GM21825 (cell line): ENCODE results near the gene PFN3.
A peak's percentile ranks its signal among the peaks of the same experiment; 100 is the strongest.
"Not testable (repeated sequence)": the region's sequence is repeated elsewhere in the genome, so short reads cannot be mapped to it uniquely, and the experiment has no call there.

Experiments used
- ATAC-seq: cut with Tn5 transposase; IDR thresholded peaks from one replicate; pipeline ENCODE4 v1.9.1; 2021; ENCODE audit warnings: mild to moderate bottlenecking, moderate library complexity; ENCODE audit not compliant: unreplicated experiment

Gene PFN3

DNA sequence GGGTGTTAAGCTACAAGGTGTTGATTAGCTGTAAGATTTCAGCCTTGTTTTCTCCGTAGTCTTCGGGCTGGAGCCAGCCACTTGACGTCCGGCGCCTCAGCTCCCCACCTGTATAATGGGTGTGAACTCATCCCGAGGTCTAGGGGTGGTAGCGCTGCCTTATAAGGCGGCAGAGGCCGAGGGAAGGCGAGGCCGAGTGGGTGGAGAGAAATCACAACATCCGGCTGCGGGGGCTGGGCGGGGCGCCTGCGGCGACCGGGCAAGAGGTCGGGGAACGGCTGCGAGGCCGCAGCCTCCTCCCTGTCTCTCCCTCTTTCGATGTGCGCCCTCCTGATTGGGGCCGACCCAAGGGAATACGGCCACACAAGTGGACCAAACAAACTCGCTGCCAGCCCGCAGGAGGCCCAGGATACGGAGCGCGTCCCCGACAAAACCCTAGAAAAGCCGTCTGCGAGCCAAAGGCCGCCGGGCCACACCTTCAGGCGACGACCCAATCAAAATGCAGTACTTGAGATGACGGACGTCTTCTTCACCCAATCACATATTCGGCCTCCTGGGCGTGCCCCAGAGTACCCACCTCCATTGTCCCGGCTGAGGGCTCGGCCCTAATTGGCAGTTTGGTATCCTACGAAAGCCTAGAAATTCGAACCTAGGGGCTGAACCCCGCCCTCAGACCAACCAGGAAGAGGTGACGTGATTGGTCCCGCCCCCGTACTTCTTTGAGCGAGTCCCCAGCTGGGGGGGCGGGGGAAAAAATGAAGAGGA, 25.5 kb upstream of the PFN3 start:
- peak; percentile 66 for ATAC-seq

DNA sequence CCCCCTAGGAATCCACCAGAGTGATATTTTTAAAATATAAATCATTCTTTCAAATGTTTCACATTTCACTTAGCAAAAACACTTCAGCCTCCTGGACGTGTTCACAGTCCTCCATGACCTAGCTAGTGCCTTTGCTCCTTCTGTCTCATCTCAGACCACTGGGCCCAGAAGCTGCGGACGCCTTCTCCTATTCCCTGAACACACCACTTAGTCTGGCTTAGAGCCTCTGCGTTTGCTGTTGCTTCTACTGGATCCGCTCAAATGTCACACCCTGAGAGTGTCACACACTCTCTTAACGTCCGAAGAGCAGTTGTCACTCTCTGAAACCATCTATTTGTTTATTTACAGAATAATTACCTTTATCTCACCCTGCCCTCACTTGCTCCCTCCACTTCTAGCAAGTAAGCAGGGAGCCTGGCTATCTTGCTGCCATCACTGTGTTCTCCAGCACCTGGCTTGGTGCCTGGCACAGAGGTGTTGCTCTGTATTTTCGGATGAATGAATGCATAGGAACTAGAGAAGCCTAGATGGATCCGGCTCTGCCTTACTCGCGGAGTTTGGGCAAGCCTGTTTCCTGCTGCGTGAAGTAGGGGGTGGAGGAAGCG, 24.8 kb upstream of the PFN3 start:
- ATAC-seq: no peak

DNA sequence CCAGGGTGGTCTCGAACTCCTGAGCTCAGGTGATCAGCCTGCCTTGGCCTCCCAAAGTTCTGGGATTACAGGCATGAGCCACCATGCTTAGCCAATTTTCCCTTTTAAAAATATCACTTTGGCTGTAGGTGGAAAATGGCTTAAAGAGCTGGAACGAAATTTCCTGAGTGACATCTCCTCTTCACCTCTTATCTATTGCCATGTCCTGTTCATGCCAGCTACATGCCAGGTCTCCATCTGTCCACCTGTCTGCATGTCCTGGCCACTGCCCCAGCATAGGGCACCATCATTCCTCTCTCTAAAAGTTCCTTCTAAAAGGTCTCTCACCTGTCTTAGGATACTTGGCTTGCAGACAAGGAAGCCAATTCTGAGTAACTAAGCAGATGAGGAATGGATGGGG, 23.2 kb upstream of the PFN3 start:
- no peak for ATAC-seq

DNA sequence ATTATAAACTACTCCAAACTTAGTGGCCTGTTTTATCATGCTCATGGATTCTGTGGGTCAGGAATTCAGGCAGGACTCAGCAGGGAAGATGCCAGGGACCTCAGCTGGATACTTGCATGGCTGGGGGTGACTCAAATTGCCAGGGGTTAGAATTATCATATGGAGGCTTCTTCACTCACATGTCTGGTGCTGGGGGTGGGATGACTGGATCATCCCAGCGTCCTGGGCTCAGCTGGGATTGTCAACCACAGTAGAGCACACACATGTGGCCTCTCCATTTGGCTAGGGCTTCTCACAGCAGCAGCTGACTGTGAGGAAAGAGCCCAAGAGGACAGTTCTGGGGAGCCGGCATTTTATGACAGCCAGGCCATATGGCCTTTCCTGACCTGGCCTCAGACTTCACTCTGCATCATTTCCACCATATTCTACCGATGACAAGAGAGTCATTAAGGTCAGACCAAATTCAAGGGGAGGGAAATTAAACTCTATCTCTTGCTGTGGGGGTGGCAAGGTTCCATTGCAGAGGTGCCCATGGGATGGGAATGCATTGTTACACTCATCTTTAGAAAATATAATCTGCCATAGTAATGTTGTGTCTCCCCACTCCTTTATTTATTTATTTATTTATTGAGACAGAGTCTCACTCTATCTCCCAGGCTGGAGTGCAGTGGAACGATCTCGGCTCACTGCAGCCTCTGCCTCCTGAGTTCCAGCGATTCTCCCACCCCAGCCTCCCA, 20.8 kb upstream of the PFN3 start:
- no peak for ATAC-seq

GRCh38 chr5:177420472-177420871, 20.0 kb upstream of the PFN3 start:
- ATAC-seq: not testable (repeated sequence)

GRCh38 chr5:177419046-177419445, 18.6 kb upstream of the PFN3 start:
- ATAC-seq: no peak

GRCh38 chr5:177417081-177417480, 16.6 kb upstream of the PFN3 start:
- ATAC-seq: not testable (repeated sequence)

- no peak for ATAC-seq
These were observed 14.0 kb upstream of the PFN3 start for GRCh38 chr5:177414481-177414880.

GRCh38 chr5:177412603-177413233, 12.3 kb upstream of the PFN3 start:
- peak; percentile 49 for ATAC-seq

DNA sequence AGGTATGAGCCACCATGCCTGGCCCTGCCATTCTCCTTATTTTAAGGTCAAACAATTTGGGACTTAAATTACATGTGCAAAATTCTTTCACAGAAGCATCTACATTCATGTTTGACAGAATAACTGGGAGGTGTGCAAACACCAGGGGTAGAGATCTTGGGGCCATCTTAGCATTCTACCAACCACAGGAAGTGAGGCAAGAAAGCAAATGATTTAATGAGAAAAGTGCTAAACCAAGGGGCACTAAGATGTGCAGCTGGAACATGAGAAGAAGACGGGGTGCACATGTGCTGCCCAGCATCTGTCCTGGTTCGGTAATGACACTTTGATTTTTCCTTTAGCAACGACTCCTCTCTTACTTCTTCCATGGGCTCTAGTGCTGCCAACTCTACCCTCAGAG, 10.1 kb upstream of the PFN3 start:
- ATAC-seq: no peak

- ATAC-seq: no peak
These were observed 8.8 kb upstream of the PFN3 start, which contains the start of gene F12 for GRCh38 chr5:177409043-177409801. F12 (minus strand) TSS chr5:177409564; CDS start chr5:177409527, 37 bp downstream.

DNA sequence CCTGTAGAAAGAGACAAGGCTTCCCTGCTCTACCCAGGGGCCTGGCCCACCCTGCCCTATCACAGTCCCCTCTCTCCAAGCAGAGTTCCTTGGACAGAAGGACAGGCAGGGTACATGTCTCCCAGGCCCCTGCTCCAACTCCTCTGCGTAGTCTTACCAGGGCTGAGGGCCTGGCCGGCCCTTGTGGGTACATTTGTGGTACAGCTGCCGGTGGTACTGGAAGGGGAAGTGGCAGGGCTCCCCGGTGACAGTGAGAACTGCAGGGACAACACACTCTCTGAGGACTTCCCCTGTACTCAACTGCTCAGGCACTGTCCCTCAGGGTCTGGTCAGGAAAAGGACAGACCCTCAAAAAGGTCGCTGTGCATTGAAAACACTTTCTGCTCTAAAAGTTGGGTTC, 5.3 kb upstream of the PFN3 start:
- ATAC-seq: no peak

DNA sequence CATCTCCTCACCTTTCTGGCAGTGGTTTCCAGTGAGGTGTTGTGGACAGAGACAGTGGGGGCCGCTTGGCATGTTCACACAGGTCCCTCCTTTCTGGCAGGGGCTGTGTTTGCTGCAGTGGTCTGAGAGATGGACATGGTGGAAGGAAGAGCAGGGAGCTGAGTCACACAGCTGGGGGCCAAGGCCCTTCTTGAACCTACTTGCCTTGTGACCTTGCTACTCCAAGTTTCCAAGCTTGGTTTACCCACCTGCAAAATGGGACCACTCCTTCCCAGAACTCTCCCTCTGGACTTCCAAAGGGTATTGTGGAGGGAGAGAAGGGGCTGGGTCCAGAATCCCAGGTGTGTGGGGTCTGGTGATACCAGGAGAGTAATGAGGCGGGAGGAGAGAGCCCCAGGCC, 4.9 kb upstream of the PFN3 start:
- no peak for ATAC-seq

- ATAC-seq: no peak
These were observed 4.2 kb upstream of the PFN3 start for GRCh38 chr5:177404641-177405179.

- ATAC-seq: peak; percentile 68
These were observed 3.6 kb upstream of the PFN3 start for GRCh38 chr5:177403792-177404640.

- ATAC-seq: peak; percentile 11
These were observed 2.8 kb upstream of the PFN3 start for GRCh38 chr5:177403102-177403791.

DNA sequence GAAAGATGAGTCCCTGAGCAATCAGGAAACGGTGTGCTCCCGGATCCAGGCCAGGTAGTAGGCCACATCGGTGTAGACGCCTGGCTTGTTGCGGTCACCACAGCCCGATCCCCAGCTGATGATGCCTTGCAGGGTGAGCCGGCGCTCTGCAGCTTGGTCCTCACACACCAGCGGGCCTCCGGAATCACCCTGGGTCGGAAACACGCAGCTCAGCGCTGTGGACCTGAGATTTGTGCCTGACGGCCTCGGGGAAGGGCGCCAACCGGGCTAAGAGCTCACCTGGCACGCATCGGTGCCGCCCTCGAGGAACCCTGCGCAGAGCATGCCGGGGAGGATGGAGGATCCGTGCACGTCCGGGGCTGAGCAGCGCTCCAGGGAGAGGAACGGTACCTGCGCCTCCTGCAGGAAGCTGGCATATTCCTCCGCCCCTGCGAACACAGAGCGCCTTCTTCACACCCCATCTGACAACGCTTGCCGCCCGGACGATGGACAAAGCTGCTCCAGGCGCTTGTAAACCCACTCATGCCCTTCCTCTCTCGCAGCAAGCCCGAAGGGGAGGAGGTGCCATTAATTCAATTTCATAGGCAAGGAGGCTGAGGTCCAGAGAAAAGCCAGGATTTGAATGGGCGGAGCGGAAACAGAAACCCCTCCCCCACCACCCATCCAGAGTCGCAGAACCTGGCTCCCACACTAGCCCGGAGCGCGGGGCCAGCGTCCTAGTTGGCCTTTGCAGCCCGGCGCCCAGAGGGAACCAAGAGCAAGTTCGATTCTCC, 2.0 kb upstream of the PFN3 start:
- ATAC-seq: no peak

- ATAC-seq: no peak
These were observed 2.5 kb downstream of the PFN3 start for GRCh38 chr5:177397875-177398390.
